Sigmoid colon (tissue), 4 donors: ENCODE measurements around the gene CAPRIN2.

Experiments used
- POLR2AphosphoS5 ChIP-seq, 4 donors: sonication (generic); formaldehyde crosslinking; IDR thresholded peaks; one replicate each; pipeline ENCODE4 v1.6.1; 2017; ENCODE audit warnings: antibody characterized with exemption in 4 of 4
- TF ChIP-seq, protein P1 (sequence below), 4 experiments: fragments of 450-650 bp in 3 of 4; fragments of 200-600 bp in 1 of 4; IDR thresholded peaks; one replicate each; pipeline ENCODE4 v1.5.1; 2016 to 2019; ENCODE audit warnings: antibody characterized with exemption in 4 of 4, mild to moderate bottlenecking in 3 of 4, moderate library complexity in 2 of 4

DNA sequence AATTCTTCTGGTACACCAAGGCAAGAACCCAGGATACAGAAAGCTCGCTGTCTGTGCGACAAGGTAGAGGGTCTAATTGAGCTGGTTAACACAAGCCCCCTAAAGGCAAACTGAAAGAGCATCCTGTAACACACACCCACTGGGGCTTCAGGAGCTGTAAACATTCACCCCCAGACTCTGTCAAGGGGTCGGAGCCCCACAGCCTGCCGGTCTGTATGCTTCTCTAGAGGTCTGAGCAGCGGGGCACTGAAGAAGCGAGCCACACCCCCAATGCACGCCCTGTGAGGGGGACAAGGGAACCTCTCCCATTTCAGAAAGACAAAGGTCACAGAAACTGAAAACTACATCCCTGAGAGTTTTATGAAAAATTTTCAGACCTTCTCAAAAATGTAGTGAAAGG, 57.8 kb downstream of the CAPRIN2 start:
- TF ChIP-seq, protein P1, sequence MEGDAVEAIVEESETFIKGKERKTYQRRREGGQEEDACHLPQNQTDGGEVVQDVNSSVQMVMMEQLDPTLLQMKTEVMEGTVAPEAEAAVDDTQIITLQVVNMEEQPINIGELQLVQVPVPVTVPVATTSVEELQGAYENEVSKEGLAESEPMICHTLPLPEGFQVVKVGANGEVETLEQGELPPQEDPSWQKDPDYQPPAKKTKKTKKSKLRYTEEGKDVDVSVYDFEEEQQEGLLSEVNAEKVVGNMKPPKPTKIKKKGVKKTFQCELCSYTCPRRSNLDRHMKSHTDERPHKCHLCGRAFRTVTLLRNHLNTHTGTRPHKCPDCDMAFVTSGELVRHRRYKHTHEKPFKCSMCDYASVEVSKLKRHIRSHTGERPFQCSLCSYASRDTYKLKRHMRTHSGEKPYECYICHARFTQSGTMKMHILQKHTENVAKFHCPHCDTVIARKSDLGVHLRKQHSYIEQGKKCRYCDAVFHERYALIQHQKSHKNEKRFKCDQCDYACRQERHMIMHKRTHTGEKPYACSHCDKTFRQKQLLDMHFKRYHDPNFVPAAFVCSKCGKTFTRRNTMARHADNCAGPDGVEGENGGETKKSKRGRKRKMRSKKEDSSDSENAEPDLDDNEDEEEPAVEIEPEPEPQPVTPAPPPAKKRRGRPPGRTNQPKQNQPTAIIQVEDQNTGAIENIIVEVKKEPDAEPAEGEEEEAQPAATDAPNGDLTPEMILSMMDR (IDR thresholded peaks at IDR 0.05) = no peak
- TF ChIP-seq POLR2AphosphoS5 (IDR thresholded peaks at IDR 0.05) = no peak
